ENCODE data around the gene CBFA2T2.
A peak's percentile ranks its signal among the peaks of the same experiment; 100 is the strongest.
"Not testable (repeated sequence)": the region's sequence is repeated elsewhere in the genome, so short reads cannot be mapped to it uniquely, and the experiment has no call there.

CBFA2T2 gene

DNA sequence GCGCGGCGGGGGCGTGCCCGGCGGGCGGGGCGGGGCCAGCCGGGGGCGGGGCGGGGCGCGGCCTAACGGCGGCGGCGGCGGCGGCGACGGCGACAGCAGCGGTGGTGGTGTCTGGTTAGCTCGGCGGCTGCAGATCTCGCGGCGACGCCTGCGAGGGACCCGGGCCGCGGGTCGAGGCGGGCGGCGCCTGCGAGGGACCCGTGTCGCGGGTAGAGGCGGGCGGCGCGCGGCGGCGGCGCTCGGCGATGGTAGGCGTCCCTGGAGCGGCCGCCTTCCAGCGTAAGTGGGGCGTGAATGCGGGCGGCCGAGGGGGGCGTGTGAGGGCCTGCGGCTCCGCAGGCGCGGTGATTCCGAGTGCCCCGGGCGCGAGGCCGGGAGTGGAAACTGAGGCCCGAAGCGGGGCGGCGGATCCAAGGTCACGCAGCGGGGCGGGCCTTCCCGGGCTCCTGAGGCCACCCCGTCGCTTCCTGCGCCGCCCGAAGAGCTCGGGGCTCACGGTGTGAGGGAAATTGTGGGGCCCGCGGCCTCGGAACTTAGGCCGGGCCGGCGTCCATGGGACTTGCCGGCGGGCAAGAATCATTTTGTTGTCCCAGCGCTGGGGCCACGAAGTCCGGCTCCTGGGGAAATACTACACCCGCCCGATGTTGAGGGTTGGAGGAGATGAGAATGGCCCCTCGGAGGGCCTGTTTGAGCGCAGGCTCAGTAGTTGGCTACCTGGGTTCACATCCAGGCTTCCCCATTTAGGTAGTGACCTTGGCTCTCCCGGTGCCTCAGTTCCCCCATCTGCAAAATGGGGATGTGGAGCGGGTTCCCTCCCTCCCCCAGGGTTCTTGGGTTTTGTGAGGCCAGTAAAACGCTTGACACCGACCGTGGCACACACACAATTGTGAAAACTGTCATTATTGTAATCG lies at the start of gene CBFA2T2:
TSS of gene CBFA2T2 (plus strand) at position 74 of the 911 bp plus-strand sequence. CDS start at position 246, 172 bp downstream.
- DNase-seq = no peak

- DNase-seq = not testable (repeated sequence)
Measured at GRCh38 chr20:33440562-33440961, 49.3 kb upstream of the CBFA2T2 start.

DNA sequence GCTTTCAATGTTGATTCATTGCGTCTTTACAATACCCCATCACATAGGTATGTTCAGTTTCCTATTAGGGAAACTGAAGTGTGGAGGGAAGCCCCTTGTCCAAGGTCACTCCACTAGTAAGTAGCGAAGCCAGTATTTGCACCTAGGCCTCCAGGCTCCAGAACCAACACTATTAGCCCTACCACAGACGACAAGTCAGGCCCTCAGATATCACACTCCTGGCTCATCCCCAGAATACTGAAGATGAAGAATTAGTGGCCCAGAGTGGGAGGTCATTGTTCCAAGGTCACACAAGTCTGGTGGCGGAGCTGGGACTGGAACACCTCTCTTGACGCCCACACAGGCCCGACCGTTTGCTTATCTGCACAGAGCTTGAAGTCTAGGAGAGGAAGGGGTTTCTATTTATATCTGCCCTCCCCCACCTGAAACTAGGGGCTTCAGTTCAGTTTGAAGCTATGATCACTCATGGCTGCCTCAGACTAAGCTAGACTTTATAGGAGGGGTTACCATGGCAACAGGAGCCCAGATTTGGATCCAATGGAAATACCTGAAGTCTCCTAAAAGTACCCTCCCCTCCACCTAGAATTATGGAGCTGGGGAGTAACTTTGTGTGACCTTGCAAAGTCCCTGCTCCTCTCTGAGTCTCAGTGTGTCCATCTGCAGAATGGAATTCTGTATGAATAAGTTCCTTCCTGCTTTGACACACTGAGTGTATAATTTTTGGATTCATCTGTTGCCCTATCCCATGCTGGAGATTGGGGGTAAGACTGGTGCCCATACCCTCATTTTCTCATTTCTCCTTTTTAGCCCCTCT lies 48.5 kb upstream of the CBFA2T2 start:
- DNase-seq = no peak

- no peak for DNase-seq
Measured at GRCh38 chr20:33442136-33443005, 47.5 kb upstream of the CBFA2T2 start.

DNA sequence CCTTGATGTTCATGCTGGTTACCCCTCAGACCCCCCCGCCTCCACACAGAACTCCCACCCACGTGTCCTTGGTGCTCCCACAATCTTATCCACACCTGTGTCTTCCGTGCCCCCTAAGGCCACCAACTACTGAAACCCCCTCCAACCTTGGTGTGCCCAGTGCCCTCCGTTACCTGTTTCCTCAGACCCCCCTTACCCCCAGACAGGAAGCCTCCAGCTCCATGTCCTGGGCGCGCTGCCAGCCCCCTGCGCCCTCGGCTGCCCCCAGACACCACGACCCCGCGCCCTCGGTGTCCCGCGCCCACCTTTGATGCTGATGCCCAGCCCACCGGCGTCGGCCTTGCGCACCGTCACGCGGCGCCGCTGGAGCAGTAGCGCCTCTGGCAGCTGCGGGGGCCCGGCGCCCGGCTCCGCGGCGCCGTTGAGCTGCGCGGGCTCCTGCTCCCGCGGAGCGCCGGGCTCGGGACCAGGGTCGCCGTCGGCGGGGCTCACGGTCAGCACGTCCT lies 46.8 kb upstream of the CBFA2T2 start:
- DNase-seq = no peak

- peak; percentile 69 for DNase-seq
Measured at GRCh38 chr20:33443512-33444239, 46.2 kb upstream of the CBFA2T2 start, which contains the start of gene SNTA1. Gene SNTA1 (minus strand): TSS chr20:33443763. CDS start chr20:33443620, 143 bp downstream.

- no peak for DNase-seq
Measured at GRCh38 chr20:33444797-33445560, 44.9 kb upstream of the CBFA2T2 start.

- no peak for DNase-seq
Measured at GRCh38 chr20:33445881-33446625, 43.8 kb upstream of the CBFA2T2 start.

GRCh38 chr20:33450867-33451266 lies 39.0 kb upstream of the CBFA2T2 start:
- no peak for DNase-seq

GRCh38 chr20:33456916-33457642 lies 32.8 kb upstream of the CBFA2T2 start:
- peak; percentile 52 for DNase-seq

GRCh38 chr20:33459599-33459998 lies 30.3 kb upstream of the CBFA2T2 start:
- DNase-seq = no peak

DNA sequence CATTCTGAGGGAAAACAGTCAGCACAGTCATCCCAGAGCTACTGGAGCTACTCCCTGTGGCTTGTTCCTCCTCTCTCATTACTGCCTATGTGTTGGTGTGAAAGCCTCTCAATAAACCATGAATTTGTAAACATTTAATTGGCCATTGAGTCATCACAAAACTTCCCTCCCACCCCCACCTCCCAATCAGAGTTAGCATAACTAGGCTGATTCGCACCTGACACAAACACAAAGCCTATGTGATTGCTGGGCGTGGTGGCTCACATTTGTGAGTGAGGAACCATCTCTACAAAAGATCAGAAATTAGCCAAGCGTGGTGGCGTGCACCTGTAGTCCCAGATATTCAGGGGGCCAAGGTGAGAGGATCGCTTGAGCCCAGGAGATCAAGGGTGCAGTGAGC lies 29.2 kb upstream of the CBFA2T2 start:
- no peak for DNase-seq

DNA sequence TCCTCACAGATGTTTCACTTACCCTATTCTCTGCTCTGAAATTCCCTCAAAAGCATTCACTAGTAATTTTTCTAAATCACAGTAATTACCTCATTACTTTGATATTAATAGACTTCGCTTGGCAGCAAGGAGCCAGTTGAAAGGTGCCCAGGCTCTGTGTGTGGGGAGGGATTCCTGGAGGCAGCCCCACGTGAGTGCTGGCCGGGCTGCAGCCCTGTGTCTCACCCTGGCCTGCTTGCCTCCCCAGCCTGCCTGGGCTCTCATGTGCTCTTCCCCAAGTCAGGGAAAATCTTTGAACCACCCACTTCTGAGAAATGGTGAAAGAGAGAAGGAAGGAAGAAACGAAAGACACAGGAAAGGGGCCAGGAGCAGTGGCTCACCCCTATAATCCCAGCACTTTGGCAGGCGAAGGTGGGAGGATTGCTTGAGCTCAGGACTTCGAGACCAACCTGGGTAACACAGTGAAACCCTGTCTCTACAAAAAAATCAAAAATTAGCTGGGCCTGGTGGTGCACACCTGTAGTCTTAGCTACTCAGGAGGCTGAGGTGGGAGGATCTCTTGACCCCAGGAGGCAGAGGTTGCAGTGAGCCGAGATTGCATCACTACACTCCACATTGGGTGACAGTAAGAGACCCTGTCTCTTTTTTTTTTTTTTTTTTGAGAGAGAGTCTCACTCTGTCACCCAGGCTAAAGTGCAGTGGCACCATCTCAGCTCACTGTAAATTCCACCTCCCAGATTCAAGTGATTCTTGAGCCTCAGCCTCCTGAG lies 26.4 kb upstream of the CBFA2T2 start:
- no peak for DNase-seq

- DNase-seq = not testable (repeated sequence)
Measured at GRCh38 chr20:33464759-33465158, 25.1 kb upstream of the CBFA2T2 start.

GRCh38 chr20:33465481-33466302 lies 24.2 kb upstream of the CBFA2T2 start:
- peak; percentile 70 for DNase-seq

DNA sequence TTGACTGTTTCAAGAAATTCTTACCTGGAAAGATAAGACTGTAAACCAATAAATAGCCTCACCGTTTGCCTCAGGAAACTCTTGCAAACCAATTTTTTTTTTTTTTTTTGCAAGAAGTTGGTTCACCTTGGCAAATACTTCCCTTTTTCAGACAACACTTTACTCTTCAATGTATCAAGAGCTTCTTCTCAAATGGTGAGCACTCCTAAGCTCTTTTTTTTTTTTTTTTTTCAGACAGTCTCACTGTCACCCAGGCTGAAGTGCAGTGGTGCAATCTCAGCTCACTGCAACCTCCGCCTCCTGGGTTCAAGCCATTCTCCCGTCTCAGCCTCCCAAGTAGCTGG lies 23.6 kb upstream of the CBFA2T2 start:
- no peak for DNase-seq

DNA sequence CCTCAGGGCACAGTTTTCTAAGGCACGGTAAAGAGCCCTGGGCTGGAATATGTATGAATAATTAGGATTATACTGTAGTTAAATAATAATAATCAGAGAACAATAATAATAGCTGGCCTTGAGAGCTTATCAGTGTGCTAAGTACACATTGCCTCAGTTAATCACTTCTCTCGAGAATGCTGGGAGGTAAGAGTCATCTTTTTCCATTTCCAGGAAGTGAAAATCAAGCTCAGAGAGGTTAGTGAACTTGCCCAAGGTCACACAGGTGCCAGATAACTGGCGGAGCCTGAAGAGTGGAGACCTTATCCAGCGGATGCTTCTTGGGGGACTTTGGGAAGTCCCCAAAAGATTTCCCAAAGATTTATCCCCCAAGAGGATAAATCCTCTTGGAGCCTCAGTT lies 19.4 kb upstream of the CBFA2T2 start:
- DNase-seq = no peak

- no peak for DNase-seq
Measured at GRCh38 chr20:33470866-33471265, 19.0 kb upstream of the CBFA2T2 start.
